ENCODE measurements around the gene SNAP47.
A peak's percentile ranks its signal among the peaks of the same experiment; 100 is the strongest.

The SNAP47 gene

GRCh38 chr1:227793079-227793947 is 58.1 kb downstream of the SNAP47 start:
- TF ChIP-seq ZNF384 (IDR thresholded peaks at IDR 0.05) = no peak
- no peak for TF ChIP-seq CTBP1 (IDR thresholded peaks at IDR 0.05; ENCODE audit: borderline replicate concordance)
- TF ChIP-seq TARDBP (IDR thresholded peaks at IDR 0.05) = no peak
- TF ChIP-seq SP1 (IDR thresholded peaks at IDR 0.05) = no peak
- TF ChIP-seq FOXK2 (IDR thresholded peaks at IDR 0.05) = no peak
- no peak for TF ChIP-seq HDGF (IDR thresholded peaks at IDR 0.05; ENCODE audit: borderline replicate concordance)
- no peak for TF ChIP-seq FOXM1 (IDR thresholded peaks at IDR 0.05; ENCODE audit: borderline replicate concordance)
- no peak for TF ChIP-seq BHLHE40 (IDR thresholded peaks at IDR 0.05; ENCODE audit: borderline replicate concordance)
- no peak for TF ChIP-seq L3MBTL2 (conservative IDR thresholded peaks at IDR 0.05)
- TF ChIP-seq ARNT (IDR thresholded peaks at IDR 0.05) = no peak
- TF ChIP-seq FOXA1 (IDR thresholded peaks at IDR 0.05) = no peak
- TF ChIP-seq LEF1 (IDR thresholded peaks at IDR 0.05; ENCODE audit: borderline replicate concordance) = no peak
- TF ChIP-seq SUZ12 (IDR thresholded peaks at IDR 0.05) = no peak
- TF ChIP-seq ELF4 (IDR thresholded peaks at IDR 0.05) = no peak
- TF ChIP-seq, protein P1, sequence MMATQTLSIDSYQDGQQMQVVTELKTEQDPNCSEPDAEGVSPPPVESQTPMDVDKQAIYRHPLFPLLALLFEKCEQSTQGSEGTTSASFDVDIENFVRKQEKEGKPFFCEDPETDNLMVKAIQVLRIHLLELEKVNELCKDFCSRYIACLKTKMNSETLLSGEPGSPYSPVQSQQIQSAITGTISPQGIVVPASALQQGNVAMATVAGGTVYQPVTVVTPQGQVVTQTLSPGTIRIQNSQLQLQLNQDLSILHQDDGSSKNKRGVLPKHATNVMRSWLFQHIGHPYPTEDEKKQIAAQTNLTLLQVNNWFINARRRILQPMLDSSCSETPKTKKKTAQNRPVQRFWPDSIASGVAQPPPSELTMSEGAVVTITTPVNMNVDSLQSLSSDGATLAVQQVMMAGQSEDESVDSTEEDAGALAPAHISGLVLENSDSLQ (IDR thresholded peaks at IDR 0.05) = no peak
- ChIA-PET POLR2A (no interaction called here), CTCF (no interaction called here)
- peak; percentile 4 for DNase-seq (ENCODE audit: extremely low spot score)

DNA sequence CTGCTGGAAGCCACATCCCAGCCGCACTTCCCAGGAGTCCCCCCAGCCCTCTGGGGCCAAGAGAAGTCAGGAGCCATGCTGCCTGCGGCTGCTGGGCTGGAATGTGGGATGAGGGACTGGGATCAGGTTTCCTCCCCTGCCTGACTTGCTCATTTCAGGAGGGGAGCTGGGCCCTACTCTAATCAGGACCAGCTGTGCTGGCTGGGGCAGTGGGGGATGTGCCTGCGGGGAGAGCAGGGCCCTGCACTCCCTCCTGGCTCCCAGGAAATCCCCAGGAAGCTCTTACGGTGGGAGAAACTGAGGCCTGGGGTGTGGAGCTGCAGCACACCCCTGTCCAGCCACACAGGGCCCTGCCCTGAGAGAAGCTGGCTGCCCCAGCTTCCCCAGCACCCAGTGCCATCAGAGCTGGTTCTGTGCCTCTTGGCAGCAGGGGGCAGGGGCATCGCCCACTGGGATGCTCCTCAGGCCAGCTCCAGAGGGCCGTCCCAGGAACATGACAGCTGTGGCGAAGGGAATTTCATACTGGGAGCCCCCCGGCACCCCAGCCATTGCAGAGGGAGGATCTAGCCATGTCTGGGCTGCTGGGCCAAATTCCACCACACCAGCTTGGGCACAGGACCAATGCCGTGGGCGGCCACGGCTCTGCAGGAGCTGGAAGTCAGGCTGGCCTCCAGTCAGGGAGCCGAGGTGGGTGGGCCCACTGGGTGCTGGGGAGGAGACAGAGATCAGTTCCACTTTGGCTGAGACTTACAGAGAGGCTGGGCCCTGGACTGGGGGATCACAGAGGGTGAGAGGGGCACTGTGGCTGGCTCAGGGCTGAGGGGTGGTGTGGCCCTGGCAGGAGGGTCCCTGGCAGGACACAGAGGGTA is 58.9 kb downstream of the SNAP47 start:
- POLR2A ChIA-PET = no interaction called here
- TF ChIP-seq ELF4 (IDR thresholded peaks at IDR 0.05) (no peak), NFRKB (IDR thresholded peaks at IDR 0.05) (no peak)
- DNase-seq (ENCODE audit: extremely low spot score) = peak; percentile 23
- CTCF ChIA-PET = no interaction called here

GRCh38 chr1:227794817-227795192 is 59.6 kb downstream of the SNAP47 start:
- ChIA-PET CTCF (no interaction called here), POLR2A (interaction anchor here (0.7 kb wide), 1 partner anchor 67 kb away, joined by 3 read pairs; no protein-coding TSS in a partner anchor)
- TF ChIP-seq SP1 (IDR thresholded peaks at IDR 0.05) (no peak), BHLHE40 (IDR thresholded peaks at IDR 0.05; ENCODE audit: borderline replicate concordance) (no peak), CTBP1 (IDR thresholded peaks at IDR 0.05; ENCODE audit: borderline replicate concordance) (no peak), HDGF (IDR thresholded peaks at IDR 0.05; ENCODE audit: borderline replicate concordance) (no peak), ZNF384 (IDR thresholded peaks at IDR 0.05) (no peak), FOXM1 (IDR thresholded peaks at IDR 0.05; ENCODE audit: borderline replicate concordance) (no peak), LEF1 (IDR thresholded peaks at IDR 0.05; ENCODE audit: borderline replicate concordance) (no peak), FOXK2 (IDR thresholded peaks at IDR 0.05) (no peak), TARDBP (IDR thresholded peaks at IDR 0.05) (no peak), FOXA1 (IDR thresholded peaks at IDR 0.05) (no peak), SUZ12 (IDR thresholded peaks at IDR 0.05) (no peak), L3MBTL2 (conservative IDR thresholded peaks at IDR 0.05) (no peak)
- TF ChIP-seq, protein P1 (IDR thresholded peaks at IDR 0.05) = no peak
- DNase-seq (ENCODE audit: extremely low spot score) = peak; percentile 7

DNA sequence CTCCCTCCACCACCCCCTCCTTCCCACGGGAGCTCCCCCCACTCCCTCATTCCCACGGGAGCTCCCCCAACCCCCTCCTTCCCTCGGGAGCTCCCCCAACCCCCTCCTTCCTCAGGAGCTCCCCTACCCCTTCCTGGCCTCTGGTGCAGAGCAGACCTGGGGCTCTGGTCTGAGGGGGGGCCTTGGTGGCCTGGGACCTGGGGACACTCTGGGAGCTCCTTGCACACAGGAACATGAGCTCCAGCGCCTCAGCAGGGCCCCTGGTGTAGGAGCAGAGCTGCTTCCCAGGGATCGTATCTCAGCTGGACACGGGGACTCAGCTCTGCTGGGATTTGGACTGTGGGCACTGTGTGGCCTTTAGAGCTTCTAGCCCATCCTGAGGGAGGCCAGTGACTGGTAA is 60.5 kb downstream of the SNAP47 start:
- TF ChIP-seq TARDBP (IDR thresholded peaks at IDR 0.05) (no peak), BHLHE40 (IDR thresholded peaks at IDR 0.05; ENCODE audit: borderline replicate concordance) (no peak), FOXM1 (IDR thresholded peaks at IDR 0.05; ENCODE audit: borderline replicate concordance) (no peak), CTBP1 (IDR thresholded peaks at IDR 0.05; ENCODE audit: borderline replicate concordance) (no peak), ZNF384 (IDR thresholded peaks at IDR 0.05) (no peak)
- ChIA-PET CTCF (interaction anchor here (0.6 kb wide), 1 partner anchor 13 kb away, joined by 3 read pairs; no protein-coding TSS in a partner anchor), POLR2A (interaction anchor here (0.7 kb wide), 1 partner anchor 67 kb away, joined by 3 read pairs; no protein-coding TSS in a partner anchor)
- peak; percentile 6 for DNase-seq (ENCODE audit: extremely low spot score)

- POLR2A ChIA-PET = no interaction called here
- TF ChIP-seq SP1 (IDR thresholded peaks at IDR 0.05) = no peak
- TF ChIP-seq, protein P1 (IDR thresholded peaks at IDR 0.05) = no peak
- no peak for TF ChIP-seq CTBP1 (IDR thresholded peaks at IDR 0.05; ENCODE audit: borderline replicate concordance)
- no peak for TF ChIP-seq ZNF384 (IDR thresholded peaks at IDR 0.05)
- no peak for TF ChIP-seq L3MBTL2 (conservative IDR thresholded peaks at IDR 0.05)
- DNase-seq (ENCODE audit: extremely low spot score) = peak; percentile 7
- CTCF ChIA-PET = no interaction called here
Measured at GRCh38 chr1:227796359-227796915, 61.2 kb downstream of the SNAP47 start.

DNA sequence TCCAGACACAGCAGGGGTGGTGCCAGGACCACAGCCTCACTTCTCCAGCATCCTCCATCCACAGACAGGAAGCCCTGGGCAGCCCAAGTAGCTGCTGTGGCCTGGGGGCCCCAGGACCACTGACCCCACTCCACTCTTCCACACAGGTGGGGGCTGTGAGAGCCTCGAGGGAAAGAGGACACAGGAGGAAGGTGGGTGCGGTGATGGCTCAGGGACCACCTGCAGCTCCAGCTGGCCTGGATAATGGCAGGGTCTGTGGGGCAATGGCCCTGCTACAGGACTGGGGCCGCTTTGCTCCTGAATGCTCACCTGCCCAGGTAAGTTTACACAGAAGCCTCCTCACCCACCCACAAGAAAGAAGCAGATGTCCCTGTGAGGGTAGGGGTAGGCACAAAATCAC is 61.9 kb downstream of the SNAP47 start:
- CTCF ChIA-PET = no interaction called here
- POLR2A ChIA-PET = no interaction called here
- DNase-seq (ENCODE audit: extremely low spot score) = peak; percentile 3
- TF ChIP-seq LEF1 (IDR thresholded peaks at IDR 0.05; ENCODE audit: borderline replicate concordance) = no peak
- no peak for TF ChIP-seq FOXA1 (IDR thresholded peaks at IDR 0.05)
- no peak for TF ChIP-seq ELF4 (IDR thresholded peaks at IDR 0.05)
- no peak for TF ChIP-seq ZNF384 (IDR thresholded peaks at IDR 0.05)
- no peak for TF ChIP-seq HDGF (IDR thresholded peaks at IDR 0.05; ENCODE audit: borderline replicate concordance)
- no peak for TF ChIP-seq BHLHE40 (IDR thresholded peaks at IDR 0.05; ENCODE audit: borderline replicate concordance)
- no peak for TF ChIP-seq NFRKB (IDR thresholded peaks at IDR 0.05)
- TF ChIP-seq TARDBP (IDR thresholded peaks at IDR 0.05) = no peak
- no peak for TF ChIP-seq SP1 (IDR thresholded peaks at IDR 0.05)
- TF ChIP-seq ARNT (IDR thresholded peaks at IDR 0.05) = no peak
- TF ChIP-seq, protein P1 (IDR thresholded peaks at IDR 0.05) = no peak
- no peak for TF ChIP-seq L3MBTL2 (conservative IDR thresholded peaks at IDR 0.05)
- TF ChIP-seq CTBP1 (IDR thresholded peaks at IDR 0.05; ENCODE audit: borderline replicate concordance) = no peak
- no peak for TF ChIP-seq FOXK2 (IDR thresholded peaks at IDR 0.05)
- TF ChIP-seq SUZ12 (IDR thresholded peaks at IDR 0.05) = no peak
- no peak for TF ChIP-seq FOXM1 (IDR thresholded peaks at IDR 0.05; ENCODE audit: borderline replicate concordance)

Data from HEK293T (cell line).